Fibroblast of skin of scalp (primary cell): ENCODE data around the gene PRR3.

Experiments used
- DNase-seq: peaks from one replicate; pipeline ENCODE4 v3.0.0-alpha.2; 2013

The PRR3 gene

GRCh38 chr6:30537931-30538330 lies 19.2 kb upstream of the PRR3 start:
- no peak for DNase-seq

GRCh38 chr6:30541515-30542403 lies 15.3 kb upstream of the PRR3 start:
- peak; percentile 76 for DNase-seq

- DNase-seq = no peak
These were observed 14.7 kb upstream of the PRR3 start for GRCh38 chr6:30542404-30542725.

GRCh38 chr6:30542915-30543314 lies 14.2 kb upstream of the PRR3 start:
- DNase-seq = no peak

GRCh38 chr6:30543821-30544220 lies 13.3 kb upstream of the PRR3 start:
- no peak for DNase-seq

GRCh38 chr6:30544666-30545272 lies 12.3 kb upstream of the PRR3 start:
- DNase-seq = peak; percentile 70

GRCh38 chr6:30547454-30547853 lies 9.6 kb upstream of the PRR3 start:
- no peak for DNase-seq

GRCh38 chr6:30548375-30548774 lies 8.7 kb upstream of the PRR3 start:
- DNase-seq = no peak

GRCh38 chr6:30554404-30554803 lies 2.7 kb upstream of the PRR3 start:
- DNase-seq = no peak

- DNase-seq = peak; percentile 39
These were observed 1.9 kb upstream of the PRR3 start for GRCh38 chr6:30554962-30555815.

- DNase-seq = no peak
These were observed 1.4 kb upstream of the PRR3 start for GRCh38 chr6:30555816-30556065.

GRCh38 chr6:30556066-30556905 lies 809 bp upstream of the PRR3 start, which contains the start of gene GNL1:
GNL1 (minus strand) TSS chr6:30556489; CDS start chr6:30556203, 286 bp downstream.
- DNase-seq = peak; percentile 85

- DNase-seq = no peak
These were observed 537 bp downstream of the PRR3 start for GRCh38 chr6:30557683-30557981.

- no peak for DNase-seq
These were observed 3.8 kb downstream of the PRR3 start for GRCh38 chr6:30560930-30561329.

- no peak for DNase-seq
These were observed 5.7 kb downstream of the PRR3 start for GRCh38 chr6:30562470-30563425.

GRCh38 chr6:30564114-30564513 lies 7.0 kb downstream of the PRR3 start:
- DNase-seq = no peak

GRCh38 chr6:30565772-30566171 lies 8.7 kb downstream of the PRR3 start:
- no peak for DNase-seq

GRCh38 chr6:30568245-30568644 lies 11.2 kb downstream of the PRR3 start:
- DNase-seq = no peak

GRCh38 chr6:30570263-30570662 lies 13.2 kb downstream of the PRR3 start:
- DNase-seq = no peak

- DNase-seq = no peak
These were observed 13.6 kb downstream of the PRR3 start for GRCh38 chr6:30570740-30571074.

GRCh38 chr6:30571075-30571761 lies 14.1 kb downstream of the PRR3 start, which contains the start of gene ABCF1:
ABCF1 (plus strand) TSS chr6:30571442; CDS start chr6:30571488, 46 bp downstream.
- peak; percentile 97 for DNase-seq
